Embryonic facial prominence (tissue), 1 donor: ENCODE results near the gene CGB8.
"Not testable (repeated sequence)": the region's sequence is repeated elsewhere in the genome, so short reads cannot be mapped to it uniquely, and the experiment has no call there.

ENCODE experiments used
- DNase-seq: peaks from one replicate; pipeline ENCODE4 v3.0.0-alpha.2; 2016; ENCODE audit errors: extremely low spot score

CGB8 gene

DNA sequence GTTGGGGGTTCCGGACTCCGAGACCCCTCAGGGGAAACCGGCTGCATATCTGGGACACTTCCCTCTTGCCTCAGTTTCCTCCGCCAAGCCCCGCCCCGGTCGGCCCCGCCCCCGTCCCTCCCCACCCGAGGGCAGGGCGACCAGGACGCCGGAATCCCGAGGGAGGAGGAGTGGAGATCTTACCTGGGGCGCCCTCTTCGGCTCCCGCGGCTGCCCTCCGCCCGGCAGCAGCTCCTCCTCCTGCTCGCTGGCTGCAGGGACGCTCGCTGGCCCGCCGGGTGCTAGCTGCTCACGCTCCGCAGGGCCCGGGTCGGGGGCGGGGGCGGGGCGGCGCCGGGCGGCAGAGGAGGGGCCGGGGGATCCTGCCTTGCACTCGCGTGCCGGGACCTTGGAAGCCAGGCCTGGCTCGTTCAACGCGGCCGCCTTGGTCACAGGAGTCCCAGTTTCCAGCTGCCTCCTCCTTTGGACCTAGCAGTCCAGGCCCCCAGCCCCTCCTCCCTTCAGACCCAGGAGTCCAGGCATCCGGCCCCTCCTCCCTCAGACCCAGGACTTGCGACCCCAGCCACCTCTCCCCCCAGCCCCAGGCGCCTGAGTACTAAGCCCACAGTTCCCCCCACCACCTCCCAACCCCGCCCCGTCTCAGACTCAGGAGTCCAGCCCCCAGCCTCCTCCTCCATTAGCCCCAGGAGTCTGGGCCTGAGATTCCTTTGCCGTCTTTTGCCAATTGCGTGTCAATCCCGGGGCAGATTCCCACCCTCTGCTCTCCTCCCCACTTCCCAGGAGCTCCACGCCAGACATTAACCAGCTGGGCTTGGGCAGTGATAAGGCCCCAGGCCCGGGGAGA, 16.1 kb upstream of the CGB8 start, which contains the start of gene NTF4:
NTF4 (minus strand) TSS at position 51 of the 844 bp plus-strand sequence. CDS start 2,821 bp downstream, outside the sequence.
- DNase-seq: no peak

DNA sequence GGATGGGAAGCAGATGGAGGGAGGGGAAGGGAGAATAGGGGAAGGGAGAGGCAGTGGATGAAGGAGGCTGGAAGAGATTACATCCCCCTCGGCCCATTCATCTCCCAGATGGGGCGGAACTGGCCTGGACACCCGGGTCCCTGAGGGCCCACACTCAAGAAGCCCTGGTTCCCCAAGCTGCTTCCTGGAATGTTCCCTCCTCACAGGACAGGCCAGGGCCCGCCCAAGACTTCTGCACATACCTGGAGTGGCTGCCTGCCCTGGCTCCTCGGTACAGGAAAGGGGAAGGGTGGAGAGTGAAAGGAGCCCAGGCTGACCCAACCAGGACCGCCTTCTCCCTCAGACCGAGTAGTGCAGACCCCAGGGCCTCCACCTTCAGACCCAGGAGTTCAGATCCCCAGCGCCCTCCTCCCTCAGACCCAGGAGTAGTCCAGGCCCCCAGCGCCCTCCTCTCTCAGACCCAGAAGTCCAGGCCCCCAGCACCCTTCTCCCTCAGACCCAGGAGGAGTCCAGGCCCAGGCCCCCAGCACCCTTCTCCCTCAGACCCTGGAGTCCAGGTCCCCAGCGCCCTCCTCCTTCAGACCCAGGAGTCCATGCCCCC, 15.2 kb upstream of the CGB8 start:
- DNase-seq: no peak

DNA sequence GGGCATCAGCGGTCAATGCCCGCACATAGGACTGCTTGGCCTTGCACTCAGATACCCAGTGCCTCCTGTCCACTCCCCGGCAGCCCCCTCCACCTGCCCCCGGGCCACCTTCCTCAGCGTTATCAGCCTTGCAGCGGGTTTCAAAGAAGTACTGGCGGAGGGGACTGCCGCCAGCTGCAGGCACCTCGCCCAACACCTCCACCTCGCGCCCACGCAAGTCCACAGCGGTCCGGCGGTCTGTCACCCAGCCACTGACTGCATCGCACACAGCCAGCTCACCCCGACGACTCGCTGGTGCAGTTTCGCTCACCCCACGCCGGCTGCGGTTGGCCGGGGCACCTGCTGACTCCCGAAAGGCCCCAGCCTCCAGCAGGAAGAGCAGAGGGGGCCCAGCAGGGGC, 12.5 kb upstream of the CGB8 start:
- DNase-seq: no peak

DNA sequence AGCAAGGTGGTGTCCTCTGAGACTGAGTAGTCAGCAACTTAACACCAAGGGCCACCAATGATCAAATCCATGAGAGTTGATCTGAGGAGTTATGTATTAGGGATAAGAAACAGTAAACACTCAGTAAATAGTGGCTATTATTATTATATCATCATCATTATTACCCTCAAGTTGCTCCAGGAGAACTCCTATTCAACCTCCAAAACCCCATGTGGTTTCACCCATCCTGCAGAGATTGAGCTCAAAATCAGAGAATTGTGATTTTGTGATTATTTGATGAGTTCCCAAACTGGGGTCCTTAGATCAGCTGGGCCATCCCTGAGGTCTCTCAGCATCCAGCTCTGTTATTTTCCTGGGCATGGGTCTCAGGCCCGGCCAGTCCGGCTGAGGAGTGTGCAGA, 12.1 kb upstream of the CGB8 start:
- DNase-seq: no peak

GRCh38 chr19:49059053-49059452, 10.1 kb upstream of the CGB8 start:
- DNase-seq: no peak

GRCh38 chr19:49058562-49058961, 9.7 kb upstream of the CGB8 start:
- DNase-seq: no peak

DNA sequence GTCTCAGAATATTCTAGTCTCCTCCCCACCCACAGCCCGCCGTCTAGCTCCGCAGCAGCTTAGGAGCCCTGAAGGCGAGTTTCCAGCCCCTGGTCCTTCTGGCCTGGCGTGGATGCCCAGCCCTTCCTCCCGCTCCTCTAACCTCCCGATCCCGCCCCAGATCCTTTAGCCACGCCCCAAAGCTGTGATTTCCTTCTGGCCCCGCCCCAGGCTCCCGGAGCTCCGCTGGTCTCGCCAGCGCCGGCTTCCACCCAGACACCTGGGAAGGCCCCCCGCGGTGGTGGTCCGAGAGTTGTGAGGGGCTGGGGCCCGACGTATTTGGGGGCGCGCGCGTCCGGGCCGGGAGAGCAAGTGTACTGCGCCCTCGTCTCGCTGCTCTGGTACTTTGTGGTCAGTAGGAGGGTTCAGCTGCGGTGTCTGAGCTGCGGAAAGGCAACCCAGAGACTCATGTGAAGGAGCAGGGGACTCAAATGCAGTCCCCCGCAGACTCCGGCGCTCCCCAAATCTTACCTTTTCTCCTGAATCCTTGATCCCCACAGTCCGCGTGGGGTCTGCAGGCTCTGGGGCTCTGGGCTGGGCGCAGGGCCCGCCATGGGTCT, 8.8 kb upstream of the CGB8 start, which contains the start of gene CGB7:
CGB7 (minus strand) TSS at position 114 of the 599 bp plus-strand sequence. CDS start 2,374 bp downstream, outside the sequence.
- DNase-seq: no peak

GRCh38 chr19:49056902-49057596, 8.1 kb upstream of the CGB8 start:
- DNase-seq: not testable (repeated sequence)

- no peak for DNase-seq
These were observed 7.4 kb upstream of the CGB8 start for GRCh38 chr19:49056101-49056901.

- DNase-seq: not testable (repeated sequence)
These were observed 1.6 kb upstream of the CGB8 start for GRCh38 chr19:49050376-49051033.

DNA sequence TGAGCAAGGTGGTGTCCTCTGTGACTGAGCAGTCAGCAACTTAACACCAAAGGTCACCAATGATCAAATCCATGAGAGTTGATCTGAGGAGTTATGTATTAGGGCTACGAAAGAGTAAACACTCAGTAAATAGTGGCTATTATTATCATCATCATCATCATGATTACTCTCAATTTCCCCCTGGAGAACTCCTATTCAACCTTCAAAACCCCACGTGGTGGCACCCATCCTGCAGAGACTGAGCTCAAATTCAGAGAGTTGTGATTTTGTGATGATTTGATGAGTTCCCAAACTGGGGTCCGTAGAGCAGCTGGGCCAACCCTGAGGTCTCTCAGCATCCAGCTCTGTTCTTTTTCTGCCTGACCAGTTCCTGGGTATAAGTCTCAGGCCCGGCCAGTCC, 923 bp upstream of the CGB8 start:
- DNase-seq: not testable (repeated sequence)

GRCh38 chr19:49043548-49043947, 5.4 kb downstream of the CGB8 start, which contains the start of gene CGB5:
Gene CGB5, plus strand, starts transcription at chr19:49043848. Its CDS starts 362 bp downstream, at chr19:49044210.
- not testable (repeated sequence) for DNase-seq

DNA sequence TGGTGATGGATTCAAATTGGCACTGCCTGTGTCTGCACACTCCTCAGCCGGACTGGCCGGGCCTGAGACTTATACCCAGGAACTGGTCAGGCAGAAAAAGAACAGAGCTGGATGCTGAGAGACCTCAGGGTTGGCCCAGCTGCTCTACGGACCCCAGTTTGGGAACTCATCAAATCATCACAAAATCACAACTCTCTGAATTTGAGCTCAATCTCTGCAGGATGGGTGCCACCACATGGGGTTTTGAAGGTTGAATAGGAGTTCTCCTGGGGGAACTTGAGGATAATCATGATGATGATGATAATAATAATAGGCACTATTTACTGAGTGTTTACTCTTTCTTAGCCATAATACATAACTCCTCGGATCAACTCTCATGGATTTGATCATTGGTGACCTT, 6.2 kb downstream of the CGB8 start:
- DNase-seq: not testable (repeated sequence)

- DNase-seq: no peak
These were observed 6.7 kb downstream of the CGB8 start for GRCh38 chr19:49042177-49042576.

DNA sequence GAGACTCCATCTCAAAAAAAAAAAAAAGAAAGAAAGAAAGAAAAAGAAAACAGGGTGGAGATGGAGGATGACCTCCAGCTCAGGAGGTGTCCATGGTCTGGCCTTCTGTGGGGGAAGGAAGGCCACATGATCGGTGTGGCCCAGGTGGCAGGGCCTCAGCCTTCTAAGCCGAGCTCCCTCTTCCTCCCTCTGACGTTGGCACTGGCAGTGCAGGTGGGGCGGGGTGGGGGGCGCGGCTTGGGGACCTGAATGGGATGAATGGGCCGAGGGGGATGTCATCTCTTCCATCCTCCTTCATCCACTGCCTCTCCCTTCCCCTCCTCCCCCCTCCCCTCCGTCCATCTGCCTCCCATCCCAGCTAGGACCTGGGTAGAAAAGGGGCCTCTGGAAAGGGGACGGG, 9.2 kb downstream of the CGB8 start:
- not testable (repeated sequence) for DNase-seq

DNA sequence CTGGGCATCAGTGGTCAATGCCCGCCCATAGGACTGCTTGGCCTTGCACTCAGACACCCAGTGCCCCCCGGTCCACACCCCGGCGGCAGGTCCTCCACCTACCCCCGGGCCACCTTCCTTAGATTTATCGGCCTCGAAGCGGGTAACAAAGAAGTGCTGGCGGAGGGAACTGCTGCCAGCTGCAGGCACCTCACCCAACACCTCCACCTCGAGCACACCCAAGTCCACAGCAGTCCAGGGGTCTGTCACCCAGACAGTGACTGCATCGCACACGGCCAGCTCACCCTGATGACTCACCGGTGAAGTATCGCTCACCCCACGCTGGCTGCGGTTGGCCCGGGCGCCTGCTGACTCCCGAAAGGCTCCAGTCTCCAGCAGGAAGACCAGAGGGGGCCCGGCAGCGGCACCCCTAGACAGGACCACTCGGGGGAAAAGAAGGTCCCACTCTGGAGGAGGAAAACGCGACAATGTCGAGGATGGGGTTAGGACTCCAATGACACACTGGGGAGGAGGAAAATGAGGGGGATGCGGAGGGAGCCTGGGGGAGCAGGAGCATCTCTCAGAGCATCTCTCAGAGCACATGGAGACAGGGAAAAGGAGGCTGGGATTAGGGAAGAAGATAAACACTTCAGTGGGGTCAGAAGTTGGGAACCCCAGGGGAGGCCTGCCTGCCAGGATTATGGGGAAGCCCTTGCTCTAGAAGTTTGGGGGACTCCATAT, 10.2 kb downstream of the CGB8 start:
- not testable (repeated sequence) for DNase-seq

GRCh38 chr19:49038111-49038510, 10.8 kb downstream of the CGB8 start:
- DNase-seq: not testable (repeated sequence)

DNA sequence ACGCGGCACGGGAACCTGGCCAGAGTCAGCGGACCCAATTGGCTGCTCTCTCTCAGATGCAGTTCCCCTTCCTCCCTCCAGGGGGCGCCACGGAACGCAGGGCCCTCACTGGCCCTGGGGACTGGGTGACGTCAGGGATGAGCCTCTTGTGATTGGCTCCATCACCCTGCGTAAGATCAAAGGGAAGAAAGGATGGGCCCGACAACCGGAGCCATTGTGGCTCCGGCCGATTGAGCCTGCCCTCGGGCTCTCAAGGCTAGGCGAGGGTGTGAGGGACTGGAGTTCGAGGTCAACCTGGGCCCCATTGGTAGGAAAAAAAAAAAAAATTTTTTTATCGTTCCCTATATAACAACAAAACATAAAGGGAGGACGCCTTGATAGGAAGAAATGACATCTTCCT, 12.1 kb downstream of the CGB8 start, which contains the start of gene CGB1:
CGB1 (minus strand) TSS at position 81 of the 400 bp plus-strand sequence. CDS start 184 bp downstream, outside the sequence.
- DNase-seq: not testable (repeated sequence)

DNA sequence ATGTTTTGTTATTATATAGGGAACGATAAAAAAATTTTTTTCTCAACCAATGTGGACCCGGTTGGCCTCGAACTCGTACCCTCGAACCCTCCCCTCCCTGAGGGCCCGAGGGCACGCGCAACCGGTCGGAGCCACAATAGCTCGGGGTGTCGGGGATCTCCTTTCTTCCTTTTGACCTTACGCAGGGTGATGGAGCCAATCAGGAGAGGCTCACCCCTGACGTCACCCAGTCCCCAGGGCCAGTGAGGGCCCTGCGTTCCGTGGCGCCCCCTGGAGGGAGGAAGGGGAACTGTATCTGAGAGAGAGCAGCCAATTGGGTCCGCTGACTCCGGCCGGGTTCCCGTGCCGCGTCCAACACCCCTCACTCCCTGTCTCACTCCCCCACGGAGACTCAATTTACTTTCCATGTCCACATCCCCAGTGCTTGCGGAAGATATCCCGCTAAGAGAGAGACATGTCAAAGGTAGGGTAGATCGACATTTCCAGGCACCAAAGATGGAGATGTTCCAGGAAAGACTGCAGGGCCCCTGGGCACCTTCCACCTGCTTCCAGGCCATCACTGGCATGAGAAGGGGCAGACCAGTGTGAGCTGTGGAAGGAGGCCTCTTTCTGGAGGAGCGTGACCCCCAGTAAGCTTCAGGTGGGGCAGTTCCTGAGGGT, 17.1 kb downstream of the CGB8 start, which contains the start of gene CGB2:
CGB2 (plus strand) TSS at position 249 of the 660 bp plus-strand sequence; CDS start at position 455, 206 bp downstream.
- DNase-seq: not testable (repeated sequence)
